SH-SY5Y (cell line): ENCODE data around the gene LRGUK.

Experiments used
- GATA2 ChIP-seq: IDR thresholded peaks from 2 replicates; pipeline ENCODE4 v1.6.1; 2011; ENCODE audit warnings: mild to moderate bottlenecking, low read depth, low read length
- GATA3 ChIP-seq: IDR thresholded peaks from 2 replicates; pipeline ENCODE4 v1.6.1; 2011; ENCODE audit warnings: low read depth, mild to moderate bottlenecking, low read length, moderate library complexity

The LRGUK gene

GRCh38 chr7:134289423-134289822 lies 162.3 kb downstream of the LRGUK start:
- TF ChIP-seq GATA3 (no peak), GATA2 (no peak)

GRCh38 chr7:134289841-134290240 lies 162.7 kb downstream of the LRGUK start:
- no peak for TF ChIP-seq GATA3
- no peak for TF ChIP-seq GATA2

GRCh38 chr7:134290286-134290685 lies 163.1 kb downstream of the LRGUK start:
- no peak for TF ChIP-seq GATA3
- TF ChIP-seq GATA2: no peak

- TF ChIP-seq GATA2: no peak
- TF ChIP-seq GATA3: no peak
Measured at GRCh38 chr7:134293002-134293740, 166.0 kb downstream of the LRGUK start.

- TF ChIP-seq GATA2 (no peak), GATA3 (no peak)
Measured at GRCh38 chr7:134297489-134297888, 170.3 kb downstream of the LRGUK start.

- no peak for TF ChIP-seq GATA2
- TF ChIP-seq GATA3: no peak
Measured at GRCh38 chr7:134298902-134299683, 172.0 kb downstream of the LRGUK start.

GRCh38 chr7:134300988-134301387 lies 173.8 kb downstream of the LRGUK start:
- TF ChIP-seq GATA3 (no peak), GATA2 (no peak)

GRCh38 chr7:134301592-134301991 lies 174.5 kb downstream of the LRGUK start:
- TF ChIP-seq GATA2: no peak
- TF ChIP-seq GATA3: no peak

GRCh38 chr7:134302120-134302519 lies 175.0 kb downstream of the LRGUK start:
- TF ChIP-seq GATA2 (no peak), GATA3 (no peak)

- TF ChIP-seq GATA2 (no peak), GATA3 (no peak)
Measured at GRCh38 chr7:134307320-134307719, 180.2 kb downstream of the LRGUK start.

GRCh38 chr7:134308548-134308947 lies 181.4 kb downstream of the LRGUK start:
- no peak for TF ChIP-seq GATA2
- TF ChIP-seq GATA3: no peak

GRCh38 chr7:134311807-134312206 lies 184.7 kb downstream of the LRGUK start:
- TF ChIP-seq GATA2 (no peak), GATA3 (no peak)

- TF ChIP-seq GATA2: no peak
- TF ChIP-seq GATA3: no peak
Measured at GRCh38 chr7:134312717-134313116, 185.6 kb downstream of the LRGUK start.

- no peak for TF ChIP-seq GATA2
- TF ChIP-seq GATA3: no peak
Measured at GRCh38 chr7:134313543-134313942, 186.4 kb downstream of the LRGUK start.
